ENCODE data around the gene TMEM204. TPM values are rescaled to one million over a fixed set of nuclear protein-coding genes. Genes with fewer than 3 reads are reported as not detected.

TMEM204 gene
- total RNA-seq (2021) (not detected in 2 replicates), Bru-seq, nascent RNA (not detected), BruChase-seq, experiment 1, labeled RNA remaining after a 2-hour chase (percentile 4 among the genes with signal in this experiment), BruChase-seq, experiment 2, labeled RNA remaining after a 6-hour chase (percentile 7 among the genes with signal in this experiment)
- long read RNA-seq = 0 reads

GRCh38 chr16:1533443-1533951 is at the start of gene TMEM204:
TMEM204 (plus strand) TSS chr16:1533666; CDS start chr16:1534276, 610 bp downstream.
- intact Hi-C loops (cut with micrococcal nuclease; ENCODE audit: unreplicated experiment) = no loop called here
- ChIA-PET POLR2A (ENCODE audit: low non-redundant PET) (no interaction called here), CTCF (no interaction called here)
- H3K27me3 ChIP-seq (replicated peaks; ENCODE audit: insufficient read depth, low read depth, low read length, poor library complexity) = no peaks in the 10 kb centered on the region
- no peaks in the 10 kb centered on the region for H3K36me3 ChIP-seq (ENCODE audit: insufficient read depth, low read length, poor library complexity, severe bottlenecking)
- no peak for DNase-seq (ENCODE audit: low spot score)
- H3K9me3 ChIP-seq (ENCODE audit: low read depth, low read length, poor library complexity, severe bottlenecking) = no peaks in the 10 kb centered on the region
- H3K4me1 ChIP-seq (ENCODE audit: insufficient read depth, low read length, poor library complexity, severe bottlenecking) = no peaks in the 10 kb centered on the region
- H3K4me3 ChIP-seq (ENCODE audit: low read depth, low read length, poor library complexity, severe bottlenecking) = no peak within 1 kb of the TSS
- BruUV-seq (replicated peaks) = no TSS peak
- H3K27ac ChIP-seq (ENCODE audit: low read depth, low read length, poor library complexity, severe bottlenecking) = no peak within 1 kb of the TSS
- TF ChIP-seq EZH2 (IDR thresholded peaks at IDR 0.05; ENCODE audit: borderline replicate concordance, low read depth, low read length, poor library complexity, severe bottlenecking) (no peak), CTCF (conservative IDR thresholded peaks at IDR 0.05; ENCODE audit: low read depth, low read length) (no peak)

GRCh38 chr16:1485847-1486496 is 47.5 kb upstream of the TMEM204 start:
- no peak overlapping the region for H3K4me3 ChIP-seq (ENCODE audit: low read depth, low read length, poor library complexity, severe bottlenecking)
- POLR2A ChIA-PET (ENCODE audit: low non-redundant PET) = no interaction called here
- CTCF ChIA-PET = no interaction called here
- no peaks in the 10 kb centered on the region for H3K27me3 ChIP-seq (replicated peaks; ENCODE audit: insufficient read depth, low read depth, low read length, poor library complexity)
- H3K9me3 ChIP-seq (ENCODE audit: low read depth, low read length, poor library complexity, severe bottlenecking) = no peaks in the 10 kb centered on the region
- H3K4me1 ChIP-seq (ENCODE audit: insufficient read depth, low read length, poor library complexity, severe bottlenecking) = no peaks in the 10 kb centered on the region
- DNase-seq (ENCODE audit: low spot score) = no peak
- TF ChIP-seq CTCF (conservative IDR thresholded peaks at IDR 0.05; ENCODE audit: low read depth, low read length) (no peak), EZH2 (IDR thresholded peaks at IDR 0.05; ENCODE audit: borderline replicate concordance, low read depth, low read length, poor library complexity, severe bottlenecking) (no peak)
- no peaks in the 10 kb centered on the region for H3K36me3 ChIP-seq (ENCODE audit: insufficient read depth, low read length, poor library complexity, severe bottlenecking)
- no peak overlapping the region for H3K27ac ChIP-seq (ENCODE audit: low read depth, low read length, poor library complexity, severe bottlenecking)
- intact Hi-C loops (cut with micrococcal nuclease; ENCODE audit: unreplicated experiment) = no loop called here
- BruUV-seq (replicated peaks) = no TSS peak

DNA sequence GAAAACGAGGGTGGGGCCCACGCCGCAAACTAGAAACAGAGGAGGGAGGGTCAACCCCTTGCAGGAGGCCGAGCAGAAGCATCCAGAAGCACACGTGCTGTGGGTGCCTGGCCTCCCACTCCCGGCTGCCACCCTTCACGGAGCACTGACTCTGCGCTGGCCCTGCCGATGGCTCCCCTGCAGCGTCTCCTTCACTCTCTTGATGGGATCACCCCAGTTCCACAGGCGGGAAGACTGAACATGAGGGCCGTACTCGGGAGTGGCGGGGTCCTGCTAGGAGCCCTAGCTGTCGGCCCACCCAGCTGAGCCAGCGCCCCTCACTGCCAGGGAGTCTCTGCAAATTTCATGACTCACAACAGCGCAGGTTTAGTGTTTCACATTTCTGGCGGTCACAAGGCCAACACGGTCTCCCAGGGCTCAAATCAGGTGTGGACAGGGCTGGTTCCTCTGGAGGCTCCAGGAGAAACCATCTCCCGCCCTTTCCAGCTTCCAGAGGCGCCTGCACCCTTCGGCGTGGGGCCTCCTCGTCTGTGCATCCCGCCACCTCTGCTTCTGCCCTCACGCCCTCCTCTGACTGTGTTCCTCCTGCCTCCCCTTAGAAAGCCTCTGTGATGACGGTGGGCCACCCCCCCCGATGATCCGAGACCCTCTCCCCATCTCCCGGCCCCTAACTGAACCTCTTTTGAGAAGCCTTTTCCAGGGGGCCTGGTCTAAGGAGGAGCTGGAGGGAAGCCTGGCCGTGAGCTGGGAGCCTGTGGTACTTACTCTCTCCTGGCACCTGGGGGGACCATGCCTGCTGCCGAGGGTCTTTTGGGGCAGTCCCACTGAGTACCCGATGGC is 46.7 kb upstream of the TMEM204 start:
- Histone ChIP-seq H3K36me3 (ENCODE audit: insufficient read depth, low read length, poor library complexity, severe bottlenecking) (no peaks in the 10 kb centered on the region), H3K27ac (ENCODE audit: low read depth, low read length, poor library complexity, severe bottlenecking) (no peak overlapping the region), H3K9me3 (ENCODE audit: low read depth, low read length, poor library complexity, severe bottlenecking) (no peaks in the 10 kb centered on the region), H3K27me3 (replicated peaks; ENCODE audit: insufficient read depth, low read depth, low read length, poor library complexity) (no peaks in the 10 kb centered on the region), H3K4me1 (ENCODE audit: insufficient read depth, low read length, poor library complexity, severe bottlenecking) (no peaks in the 10 kb centered on the region), H3K4me3 (ENCODE audit: low read depth, low read length, poor library complexity, severe bottlenecking) (no peak overlapping the region)
- DNase-seq (ENCODE audit: low spot score) = no peak
- POLR2A ChIA-PET (ENCODE audit: low non-redundant PET) = no interaction called here
- TF ChIP-seq CTCF (conservative IDR thresholded peaks at IDR 0.05; ENCODE audit: low read depth, low read length) = no peak
- TF ChIP-seq EZH2 (IDR thresholded peaks at IDR 0.05; ENCODE audit: borderline replicate concordance, low read depth, low read length, poor library complexity, severe bottlenecking) = no peak
- BruUV-seq (replicated peaks) = no TSS peak
- intact Hi-C loops (cut with micrococcal nuclease; ENCODE audit: unreplicated experiment) = no loop called here
- CTCF ChIA-PET = no interaction called here
